Parathyroid adenoma (tissue), 2 donors: Measurements from ENCODE around the gene DNAJB11.

Experiments
- H2AFZ ChIP-seq: fragments of 300-600 bp; sonication (generic); one replicate; pipeline ENCODE4 v1.7.0; 2017; ENCODE audit warnings: antibody characterized with exemption, mild to moderate bottlenecking
- H3K27ac ChIP-seq: fragments of 300-600 bp; sonication (generic); one replicate; pipeline ENCODE4 v1.7.0; 2017
- H3K27me3 ChIP-seq: fragments of 300-600 bp; sonication (generic); one replicate; pipeline ENCODE4 v1.7.0; 2017; ENCODE audit warnings: low read length; ENCODE audit not compliant: control insufficient read depth, insufficient read depth
- H3K36me3 ChIP-seq: fragments of 300-600 bp; sonication (generic); one replicate; pipeline ENCODE4 v1.7.0; 2017; ENCODE audit warnings: low read length; ENCODE audit not compliant: control insufficient read depth, insufficient read depth
- H3K4me1 ChIP-seq: fragments of 300-600 bp; sonication (generic); one replicate; pipeline ENCODE4 v1.7.0; 2017; ENCODE audit warnings: control low read depth
- H3K4me2 ChIP-seq: fragments of 300-600 bp; sonication (generic); one replicate; pipeline ENCODE4 v1.7.0; 2017; ENCODE audit warnings: low read length
- H3K4me3 ChIP-seq: fragments of 300-600 bp; sonication (generic); one replicate; pipeline ENCODE4 v1.7.0; 2017; ENCODE audit warnings: low read depth, low read length
- H3K79me2 ChIP-seq: fragments of 300-600 bp; sonication (generic); one replicate; pipeline ENCODE4 v1.7.0; 2017; ENCODE audit warnings: control low read depth
- H3K9ac ChIP-seq: fragments of 300-600 bp; sonication (generic); one replicate; pipeline ENCODE4 v1.7.0; 2017; ENCODE audit warnings: mild to moderate bottlenecking
- H3K9me3 ChIP-seq: fragments of 300-600 bp; sonication (generic); one replicate; pipeline ENCODE4 v1.7.0; 2017; ENCODE audit warnings: low read length; ENCODE audit not compliant: control insufficient read depth
- TF ChIP-seq, protein P1 (sequence below): fragments of 300-600 bp; sonication (generic); IDR thresholded peaks from one replicate; pipeline ENCODE4 v1.7.0; 2017; ENCODE audit warnings: antibody characterized with exemption, mild to moderate bottlenecking
- donor health status: primary hyperparathyroidism.

Gene DNAJB11

DNA sequence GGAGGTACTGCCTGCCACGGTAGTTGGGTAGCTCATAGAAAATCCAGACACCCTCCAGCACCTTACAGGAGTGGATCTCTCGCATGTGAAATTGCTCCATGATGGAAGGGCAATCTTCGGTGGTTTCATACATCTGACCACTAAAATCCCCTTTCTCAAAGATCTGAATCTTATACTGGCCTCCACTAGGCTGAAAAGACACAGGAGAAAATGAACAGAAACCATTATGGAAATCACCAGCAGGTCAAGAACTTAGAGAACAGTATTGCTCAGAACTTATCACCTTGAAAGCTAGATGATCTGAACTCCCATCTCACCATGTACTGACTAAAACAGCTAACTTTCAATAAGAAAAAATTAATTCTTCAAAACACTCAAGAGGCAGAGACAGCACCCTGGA is 31.7 kb upstream of the DNAJB11 start:
- no peak overlapping the region for H2AFZ ChIP-seq
- no peak overlapping the region for H3K4me2 ChIP-seq
- H3K79me2 ChIP-seq, result no peaks in the 10 kb centered on the region
- peaks cover 20% of the 10 kb centered on the region for H3K4me1 ChIP-seq
- H3K9ac ChIP-seq, result no peak overlapping the region
- no peaks in the 10 kb centered on the region for H3K27me3 ChIP-seq
- TF ChIP-seq, protein P1, sequence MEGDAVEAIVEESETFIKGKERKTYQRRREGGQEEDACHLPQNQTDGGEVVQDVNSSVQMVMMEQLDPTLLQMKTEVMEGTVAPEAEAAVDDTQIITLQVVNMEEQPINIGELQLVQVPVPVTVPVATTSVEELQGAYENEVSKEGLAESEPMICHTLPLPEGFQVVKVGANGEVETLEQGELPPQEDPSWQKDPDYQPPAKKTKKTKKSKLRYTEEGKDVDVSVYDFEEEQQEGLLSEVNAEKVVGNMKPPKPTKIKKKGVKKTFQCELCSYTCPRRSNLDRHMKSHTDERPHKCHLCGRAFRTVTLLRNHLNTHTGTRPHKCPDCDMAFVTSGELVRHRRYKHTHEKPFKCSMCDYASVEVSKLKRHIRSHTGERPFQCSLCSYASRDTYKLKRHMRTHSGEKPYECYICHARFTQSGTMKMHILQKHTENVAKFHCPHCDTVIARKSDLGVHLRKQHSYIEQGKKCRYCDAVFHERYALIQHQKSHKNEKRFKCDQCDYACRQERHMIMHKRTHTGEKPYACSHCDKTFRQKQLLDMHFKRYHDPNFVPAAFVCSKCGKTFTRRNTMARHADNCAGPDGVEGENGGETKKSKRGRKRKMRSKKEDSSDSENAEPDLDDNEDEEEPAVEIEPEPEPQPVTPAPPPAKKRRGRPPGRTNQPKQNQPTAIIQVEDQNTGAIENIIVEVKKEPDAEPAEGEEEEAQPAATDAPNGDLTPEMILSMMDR, result no peak
- no peaks in the 10 kb centered on the region for H3K9me3 ChIP-seq
- H3K27ac ChIP-seq, result no peak overlapping the region
- no peak overlapping the region for H3K4me3 ChIP-seq
- no peaks in the 10 kb centered on the region for H3K36me3 ChIP-seq

DNA sequence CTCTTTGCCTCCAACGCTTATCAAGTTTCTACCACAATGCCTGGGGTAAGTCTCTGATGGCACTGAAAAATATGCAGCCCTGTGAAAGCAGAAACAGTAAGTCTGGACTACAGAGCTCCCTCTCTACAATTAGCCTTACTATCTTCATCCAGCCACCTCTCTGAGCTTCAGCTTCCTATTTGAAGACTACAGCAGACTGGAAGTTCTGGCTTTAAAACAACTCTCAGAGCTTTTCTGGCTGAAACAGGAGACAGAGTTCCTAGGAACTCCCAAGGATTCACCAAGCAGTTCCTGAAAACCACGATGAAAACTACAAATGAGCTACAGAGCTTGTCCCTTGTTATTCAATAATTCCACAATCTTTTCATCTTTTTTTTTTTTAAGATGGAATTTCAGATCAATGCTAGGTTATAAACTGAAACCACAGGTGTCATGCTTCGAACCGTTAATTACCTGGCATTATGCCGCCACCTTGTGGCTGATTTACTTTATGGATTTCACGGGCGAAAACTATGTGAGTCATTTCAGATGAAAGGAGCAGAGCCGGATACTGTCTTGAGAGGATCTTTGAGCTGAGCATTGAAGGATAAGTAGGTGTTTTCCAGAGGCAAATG is 30.2 kb upstream of the DNAJB11 start:
- TF ChIP-seq, protein P1, result peak; percentile 91
- peaks cover 17% of the 10 kb centered on the region for H3K4me1 ChIP-seq
- H3K4me2 ChIP-seq, result peak overlapping the region; percentile 42
- no peaks in the 10 kb centered on the region for H3K9me3 ChIP-seq
- H3K4me3 ChIP-seq, result peak overlapping the region; percentile 11
- H3K27me3 ChIP-seq, result no peaks in the 10 kb centered on the region
- H3K9ac ChIP-seq, result no peak overlapping the region
- H3K79me2 ChIP-seq, result no peaks in the 10 kb centered on the region
- no peak overlapping the region for H2AFZ ChIP-seq
- no peaks in the 10 kb centered on the region for H3K36me3 ChIP-seq
- H3K27ac ChIP-seq, result no peak overlapping the region

DNA sequence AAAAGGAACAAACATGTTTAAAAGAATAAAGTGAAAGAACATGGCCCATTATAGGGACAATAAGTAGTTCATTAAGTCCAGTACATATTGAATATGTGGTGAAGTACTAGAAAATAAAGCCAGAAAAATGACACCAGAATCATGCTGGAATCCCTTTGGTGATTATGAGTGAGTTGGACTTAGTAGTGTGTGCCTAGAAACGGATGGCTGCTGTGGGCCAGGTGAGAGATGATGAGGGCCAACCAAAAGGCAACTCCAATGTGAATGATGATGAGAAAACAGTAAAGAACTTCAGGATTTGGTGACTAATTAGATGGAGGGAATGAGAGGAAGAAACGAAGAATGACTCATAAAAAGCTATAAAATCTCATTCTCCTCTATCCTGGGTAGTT is 29.7 kb upstream of the DNAJB11 start:
- Histone ChIP-seq H3K27ac (no peak overlapping the region), H3K4me2 (no peak overlapping the region), H2AFZ (no peak overlapping the region), H3K9me3 (no peaks in the 10 kb centered on the region), H3K9ac (no peak overlapping the region), H3K36me3 (no peaks in the 10 kb centered on the region), H3K4me1 (peaks cover 14% of the 10 kb centered on the region), H3K4me3 (no peak overlapping the region), H3K27me3 (no peaks in the 10 kb centered on the region), H3K79me2 (no peaks in the 10 kb centered on the region)
- TF ChIP-seq, protein P1, result no peak

DNA sequence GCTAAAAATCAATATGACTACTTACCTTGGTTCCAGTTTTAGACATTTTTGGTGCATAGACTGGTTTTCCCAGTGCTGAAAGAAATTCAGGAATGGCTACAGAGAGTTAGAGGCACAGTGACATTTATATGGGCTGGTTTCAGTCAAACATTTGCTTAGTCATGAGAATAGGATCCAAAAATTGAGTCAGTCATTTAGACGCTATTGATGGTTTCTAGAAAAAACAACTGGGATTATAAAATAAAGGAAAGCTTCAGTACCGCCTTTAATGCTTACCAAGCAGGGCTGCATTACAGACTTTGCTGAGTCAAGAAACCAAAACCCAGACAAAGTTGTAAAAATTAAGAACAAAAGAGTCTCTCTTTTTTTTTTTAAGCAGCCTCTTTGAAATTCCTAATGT is 26.2 kb upstream of the DNAJB11 start, which contains the start of gene CRYGS:
Gene CRYGS, minus strand, starts transcription at position 100 of the 400 bp plus-strand sequence. Its CDS starts 54 bp downstream, at position 46.
- TF ChIP-seq, protein P1, result no peak
- no peak within 1 kb of the TSS for H3K27ac ChIP-seq

DNA sequence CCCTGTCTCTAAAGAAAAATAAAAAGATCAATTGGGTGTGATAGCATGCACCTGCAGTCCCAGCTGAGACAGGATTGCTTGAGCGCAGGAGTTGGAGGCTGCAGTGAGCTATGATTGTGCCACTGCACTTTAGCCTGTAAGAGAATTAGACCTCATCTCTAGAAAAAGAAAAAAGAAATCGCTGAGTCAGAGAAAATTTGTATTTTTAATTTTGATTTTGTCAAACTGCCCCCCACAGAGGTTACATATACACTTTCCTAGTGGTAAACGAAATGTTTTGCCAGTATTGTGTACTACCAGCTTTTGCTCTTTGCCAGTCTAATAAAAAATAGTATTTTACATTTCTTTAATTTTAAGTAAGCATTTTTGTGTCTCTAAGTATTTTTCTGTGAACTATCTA is 21.0 kb upstream of the DNAJB11 start:
- H2AFZ ChIP-seq, result no peak overlapping the region
- H3K27ac ChIP-seq, result no peak overlapping the region
- TF ChIP-seq, protein P1, result no peak
- no peaks in the 10 kb centered on the region for H3K4me1 ChIP-seq
- H3K4me2 ChIP-seq, result no peak overlapping the region
- no peak overlapping the region for H3K9ac ChIP-seq
- H3K4me3 ChIP-seq, result no peak overlapping the region
- H3K9me3 ChIP-seq, result no peaks in the 10 kb centered on the region
- no peaks in the 10 kb centered on the region for H3K36me3 ChIP-seq
- H3K27me3 ChIP-seq, result no peaks in the 10 kb centered on the region
- H3K79me2 ChIP-seq, result no peaks in the 10 kb centered on the region

More for the DNA sequence above, 26.2 kb upstream of the DNAJB11 start, which contains the start of gene CRYGS:
- no peak within 1 kb of the TSS for H3K9ac ChIP-seq
- H3K79me2 ChIP-seq, result no peaks in the 10 kb centered on the region
- no peaks in the 10 kb centered on the region for H3K9me3 ChIP-seq
- no peaks in the 10 kb centered on the region for H3K27me3 ChIP-seq
- H3K4me3 ChIP-seq, result no peak within 1 kb of the TSS
- no peaks in the 10 kb centered on the region for H3K4me1 ChIP-seq
- no peak within 1 kb of the TSS for H3K4me2 ChIP-seq
- no peaks in the 10 kb centered on the region for H3K36me3 ChIP-seq
- no peak within 1 kb of the TSS for H2AFZ ChIP-seq
